Common myeloid progenitor, CD34-positive (primary cell): ENCODE data around the gene HOXD8.

ENCODE experiments used
- CTCF ChIA-PET: fragments of 350-600 bp; sonication (Branson Sonifier 250); formaldehyde crosslinking; loops from one replicate; lab custom pipeline; 2021; ENCODE audit warnings: antibody characterized with exemption; lab: Charles Lee
- POLR2A ChIA-PET: fragments of 350-600 bp; sonication (Branson Sonifier 250); formaldehyde crosslinking; loops from one replicate; lab custom pipeline; 2021; ENCODE audit warnings: antibody characterized with exemption; lab: Charles Lee
- DNase-seq, 3 donors: peaks; one replicate each; pipeline versions ENCODE4 v3.0.0 to v3.0.0-alpha.2; 2013
- H3K27ac ChIP-seq, 2 experiments: 1 replicate in 1 of 2; 2 replicates in 1 of 2; pipeline ENCODE4 v1.7.0; 2013; ENCODE audit warnings: inconsistent platforms in 2 of 2, low read length in 2 of 2, mild to moderate bottlenecking in 2 of 2, low read depth in 1 of 2, moderate library complexity in 1 of 2; ENCODE audit not compliant: severe bottlenecking in 2 of 2, insufficient read depth in 1 of 2, poor library complexity in 1 of 2
- H3K27me3 ChIP-seq, 5 experiments: replicated peaks in 2 of 5; 1 replicate in 3 of 5; 2 replicates in 2 of 5; pipeline versions ENCODE4 v1.6.1 to v1.7.0; 2013; ENCODE audit warnings: low read length in 4 of 5, mild to moderate bottlenecking in 2 of 5, moderate library complexity in 2 of 5, inconsistent platforms in 1 of 5; ENCODE audit not compliant: insufficient read depth in 5 of 5, control insufficient read depth in 4 of 5
- H3K36me3 ChIP-seq, 4 experiments: 1 replicate in 2 of 4; 2 replicates in 2 of 4; pipeline versions ENCODE4 v1.6.1 to v1.7.0; 2013; ENCODE audit warnings: low read length in 3 of 4, control low read depth in 1 of 4, mild to moderate bottlenecking in 1 of 4; ENCODE audit not compliant: control insufficient read depth in 4 of 4, insufficient read depth in 4 of 4
- H3K4me1 ChIP-seq, 4 experiments: 1 replicate in 3 of 4; 2 replicates in 1 of 4; pipeline versions ENCODE4 v1.6.1 to v1.7.1; 2013; ENCODE audit warnings: low read length in 3 of 4, mild to moderate bottlenecking in 3 of 4, control low read depth in 1 of 4, inconsistent platforms in 1 of 4, moderate library complexity in 1 of 4; ENCODE audit not compliant: control insufficient read depth in 4 of 4, insufficient read depth in 4 of 4; ENCODE audit errors: control extremely low read depth in 1 of 4
- H3K4me3 ChIP-seq, 7 experiments: 1 replicate in 4 of 7; 2 replicates in 3 of 7; pipeline versions ENCODE4 v1.5.1 to v1.7.0; 2013; ENCODE audit warnings: mild to moderate bottlenecking in 7 of 7, low read length in 6 of 7, moderate library complexity in 6 of 7, inconsistent platforms in 2 of 7, low read depth in 2 of 7, control low read depth in 1 of 7; ENCODE audit not compliant: insufficient read depth in 4 of 7, control insufficient read depth in 1 of 7; ENCODE audit errors: extremely low read depth in 1 of 7
- H3K9me3 ChIP-seq, 5 experiments: 1 replicate in 4 of 5; 2 replicates in 1 of 5; pipeline versions ENCODE4 v1.6.1 to v1.7.1; 2013; ENCODE audit warnings: low read length in 4 of 5, mild to moderate bottlenecking in 2 of 5, inconsistent platforms in 1 of 5, low read depth in 1 of 5, moderate library complexity in 1 of 5; ENCODE audit not compliant: control insufficient read depth in 4 of 5, insufficient read depth in 2 of 5; ENCODE audit errors: control extremely low read depth in 1 of 5
- WGBS: methylation state at CpG from one replicate; pipeline ENCODE4 v1.1.5; 2013; ENCODE audit not compliant: insufficient coverage; 5-methylcytosine and 5-hydroxymethylcytosine counted together

HOXD8 gene

DNA sequence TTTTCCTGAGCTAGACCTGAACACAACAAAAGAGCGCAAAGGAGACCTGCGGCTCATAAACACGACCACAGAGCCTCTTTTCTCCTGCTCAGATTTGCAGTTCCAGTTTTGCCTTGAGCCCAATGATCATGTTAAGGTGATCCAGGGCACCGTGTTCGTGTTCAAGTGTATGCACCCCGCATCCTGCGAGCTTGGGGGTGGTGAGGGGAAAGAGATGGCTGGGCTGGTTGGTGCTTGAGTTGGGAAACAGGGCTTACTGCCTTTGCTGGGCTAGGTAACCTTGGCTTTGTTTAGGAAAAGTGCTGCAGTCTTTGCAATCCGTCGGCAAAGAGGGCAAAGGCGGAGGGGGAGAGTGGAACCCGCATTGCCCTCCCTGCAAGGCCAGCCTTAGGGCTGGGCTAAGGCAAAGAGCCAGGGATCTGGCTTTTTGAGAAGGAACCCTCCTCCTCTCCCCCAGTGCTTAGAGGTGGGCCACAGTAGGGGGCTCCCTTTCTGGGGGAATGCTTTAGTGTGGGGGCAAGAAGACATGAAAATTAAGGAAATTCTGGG is 11.6 kb upstream of the HOXD8 start:
- no peak overlapping the region for H3K4me3 ChIP-seq
- H3K36me3 ChIP-seq, result no peaks in the 10 kb centered on the region
- peaks cover 0 to 12% (median 0%) of the 10 kb centered on the region in 5 experiments for H3K9me3 ChIP-seq
- peaks cover 19 to 100% (median 77%) of the 10 kb centered on the region in 5 experiments for H3K27me3 ChIP-seq
- ChIA-PET CTCF (interaction anchor here (1.0 to 1.1 kb wide), 3 partner anchors 9 to 516 kb away, joined by 3 to 4 read pairs (median 3); no protein-coding TSS in a partner anchor), POLR2A (no interaction called here)
- peaks cover 0 to 8% (median 8%) of the 10 kb centered on the region in 4 experiments for H3K4me1 ChIP-seq
- H3K27ac ChIP-seq, result no peak overlapping the region
- WGBS, result 6% methylated on average over 11 of the region's 11 CpGs
- DNase-seq, result no peak

DNA sequence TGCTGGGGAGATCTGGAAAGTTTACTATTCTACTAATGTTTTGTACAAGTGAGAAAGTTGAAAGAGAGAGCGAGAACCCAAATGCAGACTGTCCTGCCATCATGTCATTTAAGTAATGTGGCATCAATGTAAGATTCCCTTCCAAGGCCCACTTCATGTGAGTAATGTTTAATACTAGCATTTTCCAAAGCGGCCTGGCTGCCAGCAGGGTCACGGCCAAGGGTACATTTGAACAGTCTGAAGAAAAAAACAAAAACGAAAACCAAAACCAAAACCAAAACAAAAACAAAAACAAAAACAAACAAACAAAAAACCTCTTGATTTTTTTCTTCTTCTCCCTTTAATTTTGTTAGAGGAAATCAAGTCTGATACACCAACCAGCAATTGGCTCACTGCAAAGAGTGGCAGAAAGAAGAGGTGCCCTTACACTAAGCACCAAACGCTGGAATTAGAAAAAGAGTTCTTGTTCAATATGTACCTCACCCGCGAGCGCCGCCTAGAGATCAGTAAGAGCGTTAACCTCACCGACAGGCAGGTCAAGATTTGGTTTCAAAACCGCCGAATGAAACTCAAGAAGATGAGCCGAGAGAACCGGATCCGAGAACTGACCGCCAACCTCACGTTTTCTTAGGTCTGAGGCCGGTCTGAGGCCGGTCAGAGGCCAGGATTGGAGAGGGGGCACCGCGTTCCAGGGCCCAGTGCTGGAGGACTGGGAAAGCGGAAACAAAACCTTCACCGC is 10.7 kb upstream of the HOXD8 start:
- WGBS, result 8% methylated on average over 16 of the region's 24 CpGs
- H3K4me1 ChIP-seq, result peaks cover 0 to 12% (median 10%) of the 10 kb centered on the region in 4 experiments
- POLR2A ChIA-PET, result no interaction called here

DNA sequence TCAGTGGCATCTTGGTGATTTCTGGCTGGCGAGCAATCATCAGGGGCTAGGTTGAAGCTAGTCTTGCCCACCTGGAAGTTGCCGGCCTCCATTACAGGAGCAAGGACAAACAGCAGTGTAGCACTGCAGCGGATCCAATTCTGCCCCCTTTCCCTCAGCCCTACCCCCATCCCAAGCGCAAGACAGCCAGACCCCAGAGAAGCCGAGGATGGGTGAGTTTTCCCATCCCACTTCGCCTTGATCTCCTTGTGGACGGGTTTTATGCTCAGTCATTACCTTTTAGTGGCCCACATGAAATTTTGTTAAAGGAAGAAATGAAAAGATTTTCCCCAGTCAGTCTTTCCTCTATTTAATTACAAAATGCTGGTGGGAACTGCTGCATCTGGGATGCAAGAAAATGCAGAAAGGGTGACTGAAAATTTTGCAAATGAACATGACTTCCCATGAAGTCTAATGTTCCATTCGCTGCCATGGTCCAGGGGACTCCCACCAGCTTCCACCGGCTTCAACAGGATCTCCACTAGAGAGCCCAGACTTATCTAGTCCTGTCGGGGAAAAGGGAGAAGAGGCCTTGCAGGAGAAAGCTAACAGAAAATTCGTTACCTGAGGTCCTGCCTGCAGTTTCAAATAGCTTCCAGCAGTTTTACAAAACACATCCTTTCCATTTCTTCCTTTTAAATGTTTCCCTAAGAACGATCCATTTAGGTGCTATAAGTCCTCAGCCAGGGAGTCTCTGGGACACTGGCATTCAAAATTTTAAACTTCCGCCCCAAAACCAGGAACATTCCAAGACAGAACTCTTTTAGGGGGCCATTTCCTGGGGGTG is 8.9 kb upstream of the HOXD8 start:
- Histone ChIP-seq H3K4me3 (no peak overlapping the region), H3K36me3 (no peaks in the 10 kb centered on the region), H3K27me3 (peaks cover 12 to 100% (median 72%) of the 10 kb centered on the region in 5 experiments), H3K27ac (no peak overlapping the region), H3K9me3 (peaks cover 0 to 9% (median 0%) of the 10 kb centered on the region in 5 experiments), H3K4me1 (peaks cover 0 to 12% (median 10%) of the 10 kb centered on the region in 4 experiments)
- DNase-seq, result no peak
- 11% methylated on average over 7 of the region's 13 CpGs for WGBS
- ChIA-PET CTCF (interaction anchor here (0.7 to 5.2 kb wide), 11 partner anchors 7 to 531 kb away, joined by 3 to 26 read pairs (median 5); no protein-coding TSS in a partner anchor), POLR2A (interaction anchor here (0.9 kb wide), 1 partner anchor 9 kb away, joined by 3 read pairs; no protein-coding TSS in a partner anchor)

More for the DNA sequence above, 10.7 kb upstream of the HOXD8 start:
- peaks cover 0 to 12% (median 0%) of the 10 kb centered on the region in 5 experiments for H3K9me3 ChIP-seq
- H3K36me3 ChIP-seq, result no peaks in the 10 kb centered on the region
- H3K27me3 ChIP-seq, result peaks cover 16 to 100% (median 73%) of the 10 kb centered on the region in 5 experiments
- H3K4me3 ChIP-seq, result no peak overlapping the region
- no peak overlapping the region for H3K27ac ChIP-seq
- DNase-seq, result peak; percentile 63 to 78 (median 77)
- CTCF ChIA-PET, result no interaction called here

DNA sequence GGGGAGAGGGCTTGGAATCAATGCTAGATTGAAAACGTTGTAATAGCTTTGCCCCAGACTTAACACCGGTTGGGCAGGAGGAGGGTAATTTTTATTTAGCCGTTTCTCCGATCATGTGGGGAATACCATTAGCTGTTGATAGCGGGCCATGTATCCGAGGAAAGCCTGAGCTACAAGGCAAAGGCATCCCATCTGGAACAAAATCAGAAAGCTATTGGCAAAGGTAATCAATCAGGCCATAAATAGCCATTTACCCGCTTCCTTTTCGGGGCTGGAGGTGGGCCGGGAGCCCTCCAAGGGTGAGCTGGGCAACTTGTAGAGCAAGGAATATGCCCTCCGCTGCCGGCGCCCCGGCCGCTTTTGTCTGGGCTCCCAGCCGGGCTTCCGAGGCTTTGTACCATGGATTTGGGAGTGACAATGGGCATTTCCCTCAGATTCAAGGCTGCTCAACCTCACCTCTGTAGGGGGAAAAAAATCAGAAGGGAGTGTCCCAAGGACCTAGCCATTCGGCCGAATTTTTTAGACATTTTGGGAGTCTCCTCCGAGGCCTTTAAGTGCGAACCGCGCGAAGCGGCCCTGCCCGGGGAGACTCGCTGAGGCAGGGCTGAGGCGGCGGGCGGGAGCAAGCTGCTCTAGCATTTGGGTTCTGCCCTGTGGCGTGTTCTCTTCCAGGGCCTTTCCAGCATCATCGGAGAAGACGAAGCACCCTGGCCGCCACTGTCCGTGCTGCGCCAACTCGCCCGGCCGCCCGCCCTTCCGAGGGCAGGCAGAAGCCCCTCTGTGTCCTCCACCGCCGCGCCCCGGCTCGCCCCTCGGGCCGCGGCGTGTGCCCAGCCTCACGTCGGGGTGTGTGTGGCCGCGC is 8.1 kb upstream of the HOXD8 start:
- Histone ChIP-seq H3K4me3 (no peak overlapping the region), H3K27ac (no peak overlapping the region), H3K9me3 (peaks cover 0 to 9% (median 0%) of the 10 kb centered on the region in 5 experiments), H3K27me3 (peaks cover 18 to 100% (median 73%) of the 10 kb centered on the region in 5 experiments), H3K4me1 (peaks cover 0 to 12% (median 10%) of the 10 kb centered on the region in 4 experiments), H3K36me3 (no peaks in the 10 kb centered on the region)
- no peak for DNase-seq
- POLR2A ChIA-PET, result no interaction called here
- CTCF ChIA-PET, result interaction anchor here (1.0 to 5.2 kb wide), 9 partner anchors 8 to 531 kb away, joined by 3 to 26 read pairs (median 6); no protein-coding TSS in a partner anchor
- WGBS, result 10% methylated on average over 45 of the region's 53 CpGs

DNA sequence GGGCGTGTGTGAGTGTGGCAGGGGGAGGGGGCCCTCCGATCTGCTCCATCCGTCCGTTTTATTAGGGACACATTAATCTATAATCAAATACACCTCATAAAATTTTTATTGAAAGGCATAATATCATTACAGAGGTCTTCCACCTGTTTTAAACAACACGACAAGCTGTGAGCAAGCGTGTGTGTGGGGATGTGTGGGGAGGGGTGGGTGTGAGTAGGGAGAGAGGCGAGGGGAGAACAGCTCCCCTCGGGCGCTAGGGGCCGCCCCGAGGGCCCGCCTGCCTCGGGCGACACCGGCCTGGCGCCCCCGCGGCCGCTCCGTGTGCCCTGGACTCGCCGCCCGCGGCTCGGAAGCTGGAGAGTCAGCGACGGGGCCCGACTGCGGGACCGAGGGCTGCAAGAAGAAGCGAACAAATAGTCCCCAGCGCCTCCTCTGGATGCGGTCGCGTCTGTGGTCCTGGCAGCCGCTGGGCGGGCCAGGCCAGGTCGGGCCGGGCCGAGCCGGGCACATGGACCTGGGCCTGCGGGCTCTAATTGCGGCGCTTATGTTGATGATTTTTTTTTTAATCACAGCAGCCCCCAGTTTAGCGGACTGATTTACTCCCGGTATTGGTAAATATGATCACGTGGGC is 7.3 kb upstream of the HOXD8 start:
- Histone ChIP-seq H3K27ac (no peak overlapping the region), H3K9me3 (peaks cover 0 to 3% (median 0%) of the 10 kb centered on the region in 5 experiments), H3K27me3 (peaks cover 18 to 99% (median 71%) of the 10 kb centered on the region in 5 experiments), H3K4me3 (peak overlapping the region in 3 of 7 experiments; percentile 19 to 50 (median 45)), H3K36me3 (no peaks in the 10 kb centered on the region), H3K4me1 (peaks cover 0 to 12% (median 10%) of the 10 kb centered on the region in 4 experiments)
- ChIA-PET CTCF (interaction anchor here (0.6 to 5.2 kb wide), 7 partner anchors 10 to 1412 kb away, joined by 3 to 26 read pairs (median 5); no protein-coding TSS in a partner anchor), POLR2A (no interaction called here)
- WGBS, result 4% methylated on average over 40 of the region's 47 CpGs
- no peak for DNase-seq
